GM21737 (cell line): Measurements from ENCODE around the gene GPALPP1.
"Not testable (repeated sequence)": the region's sequence is repeated elsewhere in the genome, so short reads cannot be mapped to it uniquely, and the experiment has no call there.

Source experiments
- ATAC-seq: cut with Tn5 transposase; IDR thresholded peaks from one replicate; pipeline ENCODE4 v1.9.1; 2021; ENCODE audit warnings: mild to moderate bottlenecking, moderate library complexity; ENCODE audit not compliant: unreplicated experiment

GPALPP1 gene

DNA sequence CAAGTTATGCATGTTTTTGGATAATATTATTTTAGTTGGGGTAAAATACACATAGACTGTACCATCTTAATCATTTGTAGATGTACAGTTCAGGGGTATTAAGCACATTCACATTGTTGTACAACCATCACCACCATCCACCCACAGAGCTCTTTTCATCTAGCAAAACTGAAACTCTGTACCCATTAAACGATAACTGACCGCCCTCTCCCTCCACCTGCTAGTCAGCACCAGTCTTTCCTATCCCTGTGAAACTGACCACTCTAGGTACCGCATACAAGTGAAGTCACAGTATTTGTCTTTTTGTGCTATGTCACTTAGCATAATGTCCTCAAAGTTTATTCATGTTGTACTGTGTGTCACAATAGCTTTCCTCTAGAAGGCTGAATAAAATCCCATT is 70.7 kb downstream of the GPALPP1 start:
- ATAC-seq, result no peak

DNA sequence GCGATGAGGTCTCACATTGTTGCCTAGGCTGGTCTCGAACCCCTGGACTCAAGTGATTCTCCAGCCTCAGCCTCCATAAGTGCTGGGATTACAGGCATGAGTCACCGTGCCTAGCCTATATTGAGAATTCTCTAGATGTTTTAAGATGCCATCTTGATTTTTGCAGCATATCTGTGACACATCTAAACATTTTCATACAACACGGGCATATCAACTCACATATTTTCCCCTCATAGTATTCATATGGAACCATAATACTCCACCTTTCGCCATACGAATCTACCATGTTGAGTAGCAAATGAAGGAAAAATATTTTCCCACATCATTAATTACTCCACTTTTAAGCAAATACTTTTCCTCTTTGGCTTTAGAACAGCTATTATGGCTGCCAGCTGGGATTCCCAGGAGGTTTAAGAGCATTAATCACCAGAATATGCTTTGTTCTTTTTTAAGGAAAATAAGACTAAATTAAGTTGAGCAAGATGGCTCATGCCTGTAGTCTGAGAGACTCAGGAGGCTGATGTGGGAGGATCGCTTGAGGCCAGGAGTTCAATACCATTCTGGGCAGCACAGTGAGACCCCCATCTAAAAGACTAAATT is 74.0 kb downstream of the GPALPP1 start:
- ATAC-seq, result no peak

DNA sequence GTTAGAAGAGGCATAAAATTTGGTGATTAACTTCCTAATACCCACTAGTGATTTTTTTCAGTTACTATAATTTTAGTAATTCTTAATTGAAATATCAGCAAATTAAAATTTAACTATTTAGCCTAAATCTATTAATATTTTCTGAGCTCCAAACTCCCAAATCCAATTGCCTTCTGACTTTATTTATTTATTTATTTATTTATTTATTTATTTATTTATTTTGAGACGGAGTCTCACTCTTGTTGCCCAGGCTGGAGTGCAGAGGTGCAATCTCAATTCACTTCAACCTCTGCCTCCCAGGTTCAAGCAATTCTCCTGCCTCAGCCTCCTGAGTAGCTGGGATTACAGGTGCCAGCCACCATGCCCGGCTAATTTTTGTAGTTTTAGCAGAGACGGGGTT is 74.6 kb downstream of the GPALPP1 start:
- ATAC-seq, result not testable (repeated sequence)

DNA sequence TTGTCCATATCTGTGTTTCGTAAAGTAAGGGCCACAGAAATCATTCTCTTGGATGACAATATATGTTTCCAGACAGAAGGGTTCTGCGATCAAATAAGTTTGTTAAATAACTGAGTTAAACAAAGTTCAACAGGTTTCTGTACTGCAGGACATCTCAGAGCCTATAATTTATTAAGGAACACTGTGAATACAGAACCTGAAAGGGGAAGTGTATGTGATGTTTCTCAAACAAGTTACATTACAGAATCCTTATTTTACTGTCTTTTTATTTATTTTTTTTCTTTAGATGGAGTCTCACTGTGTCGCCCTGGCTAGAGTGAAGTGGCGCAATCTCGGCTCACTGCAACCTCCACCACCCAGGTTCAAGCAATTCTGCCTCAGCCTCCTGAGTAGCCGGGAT is 75.6 kb downstream of the GPALPP1 start:
- ATAC-seq, result no peak

DNA sequence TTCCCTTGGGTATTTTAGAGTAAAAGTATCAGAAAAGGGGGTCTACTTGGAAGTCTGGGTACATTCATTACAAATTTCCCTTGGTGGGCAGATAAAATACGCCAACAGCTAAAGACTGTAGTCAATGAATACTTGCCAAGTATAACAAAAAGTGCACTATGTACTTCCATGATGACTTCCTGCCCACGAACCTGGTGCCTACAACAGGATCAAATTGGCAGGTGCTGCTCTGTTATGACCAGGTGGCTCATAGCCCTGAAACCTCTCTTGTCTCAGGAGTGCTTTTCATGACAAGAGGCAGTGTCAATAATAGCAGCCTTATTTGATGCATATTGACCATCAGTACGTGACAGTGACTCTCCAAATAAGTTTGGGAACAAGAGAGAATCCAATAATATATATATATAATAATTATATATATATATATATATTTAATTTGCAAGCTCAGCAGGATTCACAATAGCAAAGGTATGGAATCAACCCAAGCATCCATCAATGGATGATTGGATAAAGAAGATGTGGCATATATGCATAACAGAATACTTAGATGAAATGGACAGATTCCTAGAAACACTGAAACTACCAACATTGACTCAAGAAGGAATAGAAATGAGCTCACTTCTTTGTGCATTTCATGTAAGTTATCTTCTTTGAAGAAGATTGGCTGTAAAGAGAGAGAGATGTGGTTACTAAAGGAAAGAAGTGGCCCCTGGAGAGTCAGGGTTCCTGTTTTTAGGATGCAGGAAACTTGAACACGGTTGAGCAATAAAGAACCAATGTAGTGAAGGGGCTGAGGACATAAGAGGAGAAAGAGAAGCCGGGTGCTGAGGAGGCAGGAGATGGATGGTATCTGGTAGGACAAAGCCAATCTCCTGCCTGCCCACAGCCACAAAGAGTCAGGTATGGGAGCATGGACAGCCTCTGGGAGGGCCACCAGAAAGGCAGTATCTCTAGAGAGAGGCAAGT is 79.0 kb downstream of the GPALPP1 start:
- ATAC-seq, result no peak

DNA sequence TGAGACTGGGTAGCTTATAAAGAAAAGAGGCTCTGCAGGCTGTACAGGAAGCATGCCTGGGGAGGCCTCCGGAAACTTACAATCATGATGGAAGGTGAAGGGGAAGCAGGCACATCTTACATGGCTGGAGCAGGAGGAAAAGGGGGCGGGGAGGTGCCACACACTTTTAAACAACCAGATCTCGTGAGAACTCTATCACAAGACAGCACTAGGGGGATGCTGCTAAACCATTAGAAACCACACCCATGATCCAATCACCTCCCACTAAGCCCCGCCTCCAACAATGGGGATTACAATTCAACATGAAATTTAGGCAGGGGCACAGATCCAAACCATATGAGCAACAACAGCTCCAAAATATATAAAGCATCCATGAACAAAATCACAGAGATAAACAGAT is 84.5 kb downstream of the GPALPP1 start:
- ATAC-seq, result no peak

DNA sequence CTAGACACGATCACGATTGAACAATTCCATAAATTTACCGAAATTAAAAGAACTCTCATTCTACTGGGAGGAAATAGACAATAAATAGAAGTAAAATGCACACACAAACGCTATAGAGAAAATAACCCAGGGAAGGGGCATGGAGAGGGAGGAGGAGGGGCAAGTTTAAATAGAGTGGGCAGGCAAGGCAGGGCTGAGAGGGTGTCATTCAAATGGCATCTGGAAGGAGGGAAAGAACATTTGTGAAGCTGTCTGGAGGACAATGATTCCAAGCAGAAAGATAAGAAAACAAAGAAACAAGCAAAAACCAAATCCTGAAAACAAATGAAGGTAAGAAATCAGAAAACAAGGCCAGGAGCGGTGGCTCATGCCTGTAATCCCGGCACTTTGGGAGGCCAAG is 85.4 kb downstream of the GPALPP1 start:
- no peak for ATAC-seq

DNA sequence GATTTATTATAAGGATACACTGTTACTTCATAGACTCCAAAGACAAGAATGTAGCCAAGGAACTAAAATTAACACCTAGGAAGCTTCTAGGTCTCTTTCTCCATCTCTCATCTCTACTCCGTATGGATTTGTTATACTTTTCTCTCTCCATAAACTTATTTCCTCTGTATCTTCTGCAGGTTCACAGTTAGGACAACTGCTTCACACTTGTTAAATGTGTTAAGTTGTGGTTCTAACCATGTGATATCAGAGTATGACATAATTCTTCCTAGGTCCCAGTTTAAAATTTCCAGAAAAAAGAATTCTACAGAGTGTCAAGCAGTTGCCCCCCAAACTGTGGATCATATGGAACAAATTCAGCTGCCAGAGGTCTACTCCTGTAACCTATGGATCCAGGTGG is 88.7 kb downstream of the GPALPP1 start:
- no peak for ATAC-seq
